ENCODE results near the gene ZP2.

- TF ChIP-seq EP300 (IDR thresholded peaks at IDR 0.05) = no peak
- TF ChIP-seq, protein P1, sequence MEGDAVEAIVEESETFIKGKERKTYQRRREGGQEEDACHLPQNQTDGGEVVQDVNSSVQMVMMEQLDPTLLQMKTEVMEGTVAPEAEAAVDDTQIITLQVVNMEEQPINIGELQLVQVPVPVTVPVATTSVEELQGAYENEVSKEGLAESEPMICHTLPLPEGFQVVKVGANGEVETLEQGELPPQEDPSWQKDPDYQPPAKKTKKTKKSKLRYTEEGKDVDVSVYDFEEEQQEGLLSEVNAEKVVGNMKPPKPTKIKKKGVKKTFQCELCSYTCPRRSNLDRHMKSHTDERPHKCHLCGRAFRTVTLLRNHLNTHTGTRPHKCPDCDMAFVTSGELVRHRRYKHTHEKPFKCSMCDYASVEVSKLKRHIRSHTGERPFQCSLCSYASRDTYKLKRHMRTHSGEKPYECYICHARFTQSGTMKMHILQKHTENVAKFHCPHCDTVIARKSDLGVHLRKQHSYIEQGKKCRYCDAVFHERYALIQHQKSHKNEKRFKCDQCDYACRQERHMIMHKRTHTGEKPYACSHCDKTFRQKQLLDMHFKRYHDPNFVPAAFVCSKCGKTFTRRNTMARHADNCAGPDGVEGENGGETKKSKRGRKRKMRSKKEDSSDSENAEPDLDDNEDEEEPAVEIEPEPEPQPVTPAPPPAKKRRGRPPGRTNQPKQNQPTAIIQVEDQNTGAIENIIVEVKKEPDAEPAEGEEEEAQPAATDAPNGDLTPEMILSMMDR (IDR thresholded peaks at IDR 0.05) = no peak
- no peak for TF ChIP-seq POLR2A (IDR thresholded peaks at IDR 0.05)
Observed at GRCh38 chr16:21190013-21190412, 21.4 kb downstream of the ZP2 start.

All from ovary (tissue), 3 donors.